Measurements from ENCODE around the gene SLC7A6.

Gene SLC7A6

DNA sequence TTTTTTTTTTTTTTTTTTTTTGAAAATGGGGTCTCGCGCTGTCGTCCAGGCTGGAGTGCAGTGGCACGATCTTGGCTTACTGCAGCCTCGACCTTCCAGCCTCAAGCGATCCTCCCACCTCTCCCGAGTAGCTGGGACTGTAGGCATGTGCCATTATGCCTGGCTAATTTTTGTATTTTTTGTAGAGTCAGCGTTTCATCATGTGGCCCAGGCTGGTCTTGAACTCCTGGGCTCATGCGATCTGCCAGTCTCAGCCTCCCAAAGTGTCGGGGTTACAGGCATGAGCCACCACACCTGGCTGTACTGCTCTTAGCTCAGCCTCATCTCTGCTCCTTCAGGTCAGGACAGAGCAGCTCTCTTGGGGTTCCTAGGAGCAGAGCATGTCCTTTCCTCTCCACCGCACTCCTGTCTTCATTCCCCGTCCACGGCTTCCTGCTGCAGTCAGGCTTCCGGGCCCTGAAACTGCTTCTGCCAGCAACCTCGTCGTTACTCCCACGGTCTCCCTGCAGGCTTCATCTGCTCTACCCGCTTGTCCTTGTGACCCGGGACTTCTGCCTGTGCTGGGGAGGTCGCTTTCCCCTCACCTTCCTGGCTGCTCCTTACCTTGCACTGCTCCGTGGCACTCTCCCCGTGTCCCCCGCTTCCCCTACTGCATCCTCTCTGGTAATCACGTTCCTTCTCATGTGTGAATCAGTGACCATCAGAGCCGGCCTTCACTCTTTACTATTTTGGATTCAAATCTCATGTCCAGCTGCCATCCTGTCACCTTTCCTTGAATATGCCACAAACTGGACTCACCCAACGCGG is 84.5 kb downstream of the SLC7A6 start:
- DNase-seq: no peak

DNA sequence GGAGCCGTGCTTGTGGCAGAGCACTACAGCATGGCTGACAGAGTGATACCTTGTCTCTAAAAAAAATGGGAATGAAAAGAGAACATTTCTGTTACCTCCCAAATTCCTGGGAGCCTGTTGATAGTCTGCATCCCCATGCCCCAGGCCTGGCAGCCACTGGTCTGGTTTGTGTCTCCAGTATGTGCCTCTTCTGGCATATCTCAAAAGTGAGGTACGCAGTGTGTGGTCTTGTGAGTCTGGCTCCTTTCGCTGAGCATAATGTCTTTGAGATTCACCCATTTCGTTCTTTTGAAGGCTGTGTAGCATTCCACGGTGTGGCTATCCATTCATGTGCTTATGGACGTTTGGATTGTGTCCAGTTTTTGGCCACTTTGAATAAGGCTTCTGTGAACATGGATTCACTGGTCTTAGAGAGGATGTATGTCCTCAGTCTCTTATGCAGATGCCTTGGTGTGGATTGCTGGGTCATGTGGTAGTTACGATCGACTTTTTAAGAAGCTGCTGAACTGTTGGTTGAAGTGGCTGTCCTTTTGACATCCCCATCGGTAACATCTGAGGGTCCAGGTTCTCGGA is 85.6 kb downstream of the SLC7A6 start:
- DNase-seq: no peak

- no peak for DNase-seq
These were observed 86.6 kb downstream of the SLC7A6 start for GRCh38 chr16:68350813-68351350.
